OCI-LY1 (cell line): ENCODE data around the gene ALDH16A1.

Experiments
- H2AFZ ChIP-seq: fragments of 200-600 bp; sonication (generic), shearing (Covaris generic); 2 replicates; pipeline ENCODE4 v1.6.0; 2014; ENCODE audit warnings: antibody characterized with exemption, mild to moderate bottlenecking, low read length
- H3F3A ChIP-seq: fragments of 200-600 bp; sonication (generic), shearing (Covaris generic); 2 replicates; pipeline ENCODE4 v1.6.0; 2014; ENCODE audit warnings: mild to moderate bottlenecking, antibody characterized with exemption, low read length, moderate library complexity; ENCODE audit not compliant: insufficient read depth
- H3K27ac ChIP-seq: fragments of 200-600 bp; sonication (generic); 2 replicates; pipeline ENCODE4 v1.5.1; 2014; ENCODE audit warnings: low read length, mixed run types, mild to moderate bottlenecking, low read depth; ENCODE audit not compliant: poor library complexity, severe bottlenecking
- H3K27me3 ChIP-seq: fragments of 200-600 bp; sonication (generic); 2 replicates; pipeline ENCODE4 v1.6.0; 2014; ENCODE audit warnings: antibody characterized with exemption, mild to moderate bottlenecking, low read length, moderate library complexity; ENCODE audit not compliant: insufficient read depth
- H3K36me3 ChIP-seq: fragments of 200-600 bp; sonication (generic); 2 replicates; pipeline ENCODE4 v1.6.1; 2014; ENCODE audit warnings: mild to moderate bottlenecking, antibody characterized with exemption, low read length, moderate library complexity, mixed read lengths; ENCODE audit not compliant: insufficient read depth
- H3K4me1 ChIP-seq: fragments of 200-600 bp; sonication (generic); 2 replicates; pipeline ENCODE4 v1.5.1; 2014; ENCODE audit warnings: mild to moderate bottlenecking, low read length, moderate library complexity; ENCODE audit not compliant: insufficient read depth, severe bottlenecking
- H3K4me2 ChIP-seq: fragments of 200-600 bp; sonication (generic), shearing (Covaris generic); 2 replicates; pipeline ENCODE4 v1.6.1; 2014; ENCODE audit warnings: low read length
- H3K4me3 ChIP-seq: fragments of 200-600 bp; sonication (generic); 2 replicates; pipeline ENCODE4 v1.5.1; 2014; ENCODE audit warnings: low read length, low read depth, mild to moderate bottlenecking, mixed read lengths; ENCODE audit not compliant: poor library complexity, severe bottlenecking
- H3K79me2 ChIP-seq: fragments of 200-600 bp; shearing (Covaris generic); 2 replicates; pipeline ENCODE4 v1.6.1; 2016; ENCODE audit warnings: mixed run types, low read length, mixed read lengths; ENCODE audit not compliant: insufficient read depth
- H3K9ac ChIP-seq: fragments of 200-600 bp; sonication (generic), shearing (Covaris generic); 2 replicates; pipeline ENCODE4 v1.6.1; 2014; ENCODE audit warnings: mild to moderate bottlenecking, low read length, mixed read lengths
- H3K9me2 ChIP-seq: fragments of 200-600 bp; sonication (generic), shearing (Covaris generic); 2 replicates; pipeline ENCODE4 v1.6.1; 2014; ENCODE audit warnings: low read depth, mild to moderate bottlenecking, low read length, mixed read lengths
- H3K9me3 ChIP-seq: fragments of 200-600 bp; shearing (Covaris generic); 2 replicates; pipeline ENCODE4 v1.6.1; 2014; ENCODE audit warnings: low read length, mixed read lengths
- H4K20me1 ChIP-seq: fragments of 200-600 bp; sonication (generic), shearing (Covaris generic); 2 replicates; pipeline ENCODE4 v1.6.0; 2016; ENCODE audit warnings: mild to moderate bottlenecking, low read length; ENCODE audit not compliant: insufficient read depth
- EZH2 ChIP-seq: fragments of 200-600 bp; sonication (generic), shearing (Covaris generic); IDR thresholded peaks from 2 replicates; pipeline ENCODE4 v1.8.0; 2017; ENCODE audit warnings: borderline replicate concordance, mixed run types, mild to moderate bottlenecking, antibody characterized with exemption, low read length, moderate library complexity, mixed read lengths
- TF ChIP-seq, protein P1 (sequence below): fragments of 200-600 bp; sonication (generic), shearing (Covaris generic); IDR thresholded peaks from 2 replicates; pipeline ENCODE4 v1.5.1; 2017; ENCODE audit warnings: mild to moderate bottlenecking, antibody characterized with exemption, low read length, moderate library complexity, mixed read lengths

ALDH16A1 gene

GRCh38 chr19:49491804-49492572 lies 39.0 kb downstream of the ALDH16A1 start:
- no peak overlapping the region for H3K4me2 ChIP-seq
- H3F3A ChIP-seq, result peaks cover 18% of the 10 kb centered on the region
- no peaks in the 10 kb centered on the region for H3K27me3 ChIP-seq
- peaks cover 33% of the 10 kb centered on the region for H3K4me1 ChIP-seq
- no peak for TF ChIP-seq EZH2
- TF ChIP-seq, protein P1, sequence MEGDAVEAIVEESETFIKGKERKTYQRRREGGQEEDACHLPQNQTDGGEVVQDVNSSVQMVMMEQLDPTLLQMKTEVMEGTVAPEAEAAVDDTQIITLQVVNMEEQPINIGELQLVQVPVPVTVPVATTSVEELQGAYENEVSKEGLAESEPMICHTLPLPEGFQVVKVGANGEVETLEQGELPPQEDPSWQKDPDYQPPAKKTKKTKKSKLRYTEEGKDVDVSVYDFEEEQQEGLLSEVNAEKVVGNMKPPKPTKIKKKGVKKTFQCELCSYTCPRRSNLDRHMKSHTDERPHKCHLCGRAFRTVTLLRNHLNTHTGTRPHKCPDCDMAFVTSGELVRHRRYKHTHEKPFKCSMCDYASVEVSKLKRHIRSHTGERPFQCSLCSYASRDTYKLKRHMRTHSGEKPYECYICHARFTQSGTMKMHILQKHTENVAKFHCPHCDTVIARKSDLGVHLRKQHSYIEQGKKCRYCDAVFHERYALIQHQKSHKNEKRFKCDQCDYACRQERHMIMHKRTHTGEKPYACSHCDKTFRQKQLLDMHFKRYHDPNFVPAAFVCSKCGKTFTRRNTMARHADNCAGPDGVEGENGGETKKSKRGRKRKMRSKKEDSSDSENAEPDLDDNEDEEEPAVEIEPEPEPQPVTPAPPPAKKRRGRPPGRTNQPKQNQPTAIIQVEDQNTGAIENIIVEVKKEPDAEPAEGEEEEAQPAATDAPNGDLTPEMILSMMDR, result no peak
- peaks cover 69% of the 10 kb centered on the region for H3K36me3 ChIP-seq
- peaks cover 29% of the 10 kb centered on the region for H3K79me2 ChIP-seq
- no peak overlapping the region for H3K9ac ChIP-seq
- H4K20me1 ChIP-seq, result no peaks in the 10 kb centered on the region
- no peak overlapping the region for H3K4me3 ChIP-seq
- no peaks in the 10 kb centered on the region for H3K9me3 ChIP-seq
- no peaks in the 10 kb centered on the region for H3K9me2 ChIP-seq
- H2AFZ ChIP-seq, result no peak overlapping the region
- peak overlapping the region; percentile 84 for H3K27ac ChIP-seq

DNA sequence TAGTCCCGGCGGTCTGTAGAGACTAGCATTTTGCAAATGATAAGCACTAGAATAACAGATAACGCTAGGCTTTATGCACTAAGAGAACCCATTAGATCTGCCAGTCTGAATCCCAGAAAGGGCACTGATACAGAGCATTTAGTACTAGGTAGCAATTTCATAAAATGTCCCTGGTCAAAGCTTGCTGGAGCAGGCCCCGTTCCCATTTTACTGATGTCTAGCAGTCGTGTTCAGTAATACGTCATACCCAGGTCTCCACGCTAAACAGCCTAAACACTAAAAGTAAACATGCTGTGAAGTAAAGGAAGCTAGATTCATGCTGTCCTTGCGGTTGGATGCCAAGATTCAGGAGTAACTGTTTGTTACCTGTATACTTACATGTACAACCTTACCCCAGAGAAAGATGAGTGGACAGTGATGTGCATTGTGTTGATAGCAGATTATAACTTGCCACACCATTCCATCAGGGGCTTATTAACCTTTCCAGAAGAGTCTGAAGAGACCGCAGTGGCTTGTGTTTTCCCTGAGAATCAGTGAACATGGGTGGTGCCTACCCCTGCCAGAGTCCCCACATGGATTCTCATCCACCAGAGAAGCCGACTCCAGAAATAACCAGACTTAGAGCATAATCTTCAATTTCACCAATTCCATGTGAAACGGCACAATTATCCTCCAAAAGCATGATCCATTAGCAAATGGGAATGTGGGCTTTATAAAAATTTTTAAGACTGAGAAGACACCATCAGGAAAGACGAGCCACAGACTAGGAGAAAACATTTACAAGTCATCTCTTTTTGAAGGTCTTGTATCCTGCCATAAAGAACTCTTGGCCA lies 39.8 kb downstream of the ALDH16A1 start:
- Histone ChIP-seq H3K27me3 (no peaks in the 10 kb centered on the region), H2AFZ (no peak overlapping the region), H3K9me2 (no peaks in the 10 kb centered on the region), H3F3A (peaks cover 18% of the 10 kb centered on the region), H3K9me3 (no peaks in the 10 kb centered on the region), H3K4me1 (peaks cover 39% of the 10 kb centered on the region), H4K20me1 (no peaks in the 10 kb centered on the region), H3K27ac (peak overlapping the region; percentile 84), H3K79me2 (peaks cover 25% of the 10 kb centered on the region), H3K36me3 (peaks cover 73% of the 10 kb centered on the region), H3K4me2 (no peak overlapping the region), H3K9ac (no peak overlapping the region), H3K4me3 (no peak overlapping the region)
- no peak for TF ChIP-seq EZH2
- TF ChIP-seq, protein P1, result no peak

DNA sequence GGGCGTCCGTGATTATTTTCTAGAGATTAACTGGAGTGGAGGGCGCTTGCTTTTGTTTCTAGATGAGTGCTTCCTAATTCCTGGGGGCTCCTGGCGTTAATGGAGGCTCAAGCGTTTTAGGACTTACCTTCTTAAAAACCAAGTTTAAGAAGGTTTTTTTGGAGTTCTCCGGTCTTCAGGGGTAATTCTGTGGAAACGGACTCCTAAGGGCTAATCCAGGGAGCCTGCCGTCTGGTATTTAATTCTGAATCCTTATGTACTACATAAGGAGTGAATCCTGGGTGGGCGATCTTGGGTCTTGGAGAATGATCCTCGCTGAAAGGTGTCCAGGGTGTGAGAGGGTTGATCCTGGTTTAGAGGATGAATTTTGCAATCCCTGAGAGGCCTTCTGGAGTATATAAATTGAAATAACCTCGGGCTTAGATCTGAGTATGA lies 43.6 kb downstream of the ALDH16A1 start:
- Histone ChIP-seq H3K9me3 (no peaks in the 10 kb centered on the region), H2AFZ (no peak overlapping the region), H3K27ac (peak overlapping the region; percentile 88), H3K36me3 (peaks cover 61% of the 10 kb centered on the region), H3K9me2 (no peaks in the 10 kb centered on the region), H3K4me3 (peak overlapping the region; percentile 99), H3K27me3 (no peaks in the 10 kb centered on the region), H3F3A (peaks cover 11% of the 10 kb centered on the region), H3K4me2 (peak overlapping the region; percentile 79), H3K79me2 (peaks cover 6% of the 10 kb centered on the region; the same call in 1 of the 2 replicates), H3K4me1 (peaks cover 50% of the 10 kb centered on the region), H3K9ac (peak overlapping the region; percentile 100), H4K20me1 (no peaks in the 10 kb centered on the region)
- no peak for TF ChIP-seq EZH2
- TF ChIP-seq, protein P1, result no peak
